CD4-positive, alpha-beta T cell treated with Interleukin-17A for 4 hours (primary cell): ENCODE data around the gene PCDHA10.

ENCODE experiments used
- DNase-seq: peaks from one replicate; pipeline ENCODE4 v3.0.0-alpha.2; 2020; ENCODE audit warnings: mixed read lengths

PCDHA10 gene

DNA sequence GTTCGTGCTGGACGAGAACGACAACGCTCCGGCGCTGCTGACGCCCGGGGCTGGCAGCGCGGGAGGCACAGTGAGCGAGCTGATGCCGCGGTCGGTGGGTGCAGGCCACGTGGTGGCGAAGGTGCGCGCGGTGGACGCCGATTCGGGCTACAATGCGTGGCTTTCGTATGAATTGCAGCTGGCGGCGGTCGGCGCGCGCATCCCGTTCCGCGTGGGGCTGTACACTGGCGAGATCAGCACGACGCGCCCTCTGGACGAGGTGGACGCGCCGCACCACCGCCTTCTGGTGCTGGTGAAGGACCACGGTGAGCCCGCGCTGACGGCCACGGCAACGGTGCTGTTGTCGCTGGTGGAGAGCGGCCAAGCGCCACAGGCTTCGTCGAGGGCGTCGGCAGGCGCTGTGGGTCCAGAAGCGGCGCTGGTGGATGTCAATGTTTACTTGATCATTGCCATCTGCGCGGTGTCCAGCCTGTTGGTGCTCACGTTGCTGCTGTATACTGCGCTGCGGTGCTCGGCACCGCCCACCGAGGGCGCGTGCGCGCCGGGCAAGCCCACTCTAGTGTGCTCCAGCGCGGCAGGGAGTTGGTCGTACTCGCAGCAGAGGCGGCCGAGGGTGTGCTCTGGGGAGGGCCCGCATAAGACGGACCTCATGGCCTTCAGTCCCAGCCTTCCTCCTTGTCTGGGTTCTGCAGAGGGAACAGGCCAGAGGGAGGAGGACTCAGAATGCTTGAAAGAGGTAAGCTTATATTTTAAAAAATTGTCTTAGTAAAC, 28.4 kb downstream of the PCDHA10 start:
- no peak for DNase-seq

DNA sequence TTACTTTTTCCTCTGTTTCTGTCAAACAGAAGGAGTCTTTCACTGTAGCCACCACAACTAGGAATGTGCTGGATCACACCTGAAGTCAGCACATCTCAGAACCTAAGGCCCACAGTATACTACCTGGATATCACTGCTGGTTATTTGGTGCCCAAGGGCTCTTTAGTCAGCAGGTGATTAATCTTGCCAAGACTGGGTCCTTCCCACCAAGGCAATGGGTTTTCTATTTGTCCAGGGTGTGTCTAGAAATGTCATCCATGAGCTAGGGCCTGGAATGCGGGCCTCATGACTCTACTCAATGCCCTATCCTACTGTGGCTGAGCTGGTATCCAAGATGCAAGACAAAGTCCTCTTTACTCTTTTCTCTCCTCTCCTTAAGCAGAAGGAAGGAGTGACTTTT, 60.6 kb downstream of the PCDHA10 start:
- DNase-seq = no peak
